Measurements from ENCODE around the gene BARHL1.
"Not testable (repeated sequence)": the region's sequence is repeated elsewhere in the genome, so short reads cannot be mapped to it uniquely, and the experiment has no call there.

Gene BARHL1

DNA sequence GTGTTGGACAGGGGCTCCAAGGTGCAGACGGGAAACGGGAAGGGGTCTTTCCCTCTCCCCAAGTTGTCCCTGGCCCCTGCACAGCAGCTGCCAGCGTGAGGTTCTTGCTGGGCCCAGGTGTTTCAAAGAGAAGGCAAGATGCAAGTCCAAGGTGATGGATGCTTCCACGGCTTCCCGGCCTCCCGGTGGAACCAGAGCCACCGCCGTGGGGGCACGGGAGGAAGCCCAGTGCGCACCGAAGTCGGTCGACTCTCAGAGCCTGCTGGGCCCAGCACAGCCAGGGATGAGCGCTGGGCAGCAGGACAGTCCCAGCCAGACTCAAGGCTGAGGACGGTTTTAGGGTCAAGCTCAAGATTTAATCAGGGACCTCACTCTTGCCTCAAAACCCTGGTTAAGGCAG is 25.2 kb upstream of the BARHL1 start:
- H3K27me3 Mint-ChIP-seq (ENCODE audit: low read depth), result peaks cover 48% of the 10 kb centered on the region
- peaks cover 4% of the 10 kb centered on the region for H3K36me3 Mint-ChIP-seq (ENCODE audit: low read depth)
- H3K4me3 Mint-ChIP-seq, result no peak overlapping the region
- H3K9me3 Mint-ChIP-seq, result peaks cover 6% of the 10 kb centered on the region
- H3K27ac Mint-ChIP-seq, result no peak overlapping the region
- peaks cover 17% of the 10 kb centered on the region for H3K4me1 Mint-ChIP-seq
- TF ChIP-seq, protein P1, sequence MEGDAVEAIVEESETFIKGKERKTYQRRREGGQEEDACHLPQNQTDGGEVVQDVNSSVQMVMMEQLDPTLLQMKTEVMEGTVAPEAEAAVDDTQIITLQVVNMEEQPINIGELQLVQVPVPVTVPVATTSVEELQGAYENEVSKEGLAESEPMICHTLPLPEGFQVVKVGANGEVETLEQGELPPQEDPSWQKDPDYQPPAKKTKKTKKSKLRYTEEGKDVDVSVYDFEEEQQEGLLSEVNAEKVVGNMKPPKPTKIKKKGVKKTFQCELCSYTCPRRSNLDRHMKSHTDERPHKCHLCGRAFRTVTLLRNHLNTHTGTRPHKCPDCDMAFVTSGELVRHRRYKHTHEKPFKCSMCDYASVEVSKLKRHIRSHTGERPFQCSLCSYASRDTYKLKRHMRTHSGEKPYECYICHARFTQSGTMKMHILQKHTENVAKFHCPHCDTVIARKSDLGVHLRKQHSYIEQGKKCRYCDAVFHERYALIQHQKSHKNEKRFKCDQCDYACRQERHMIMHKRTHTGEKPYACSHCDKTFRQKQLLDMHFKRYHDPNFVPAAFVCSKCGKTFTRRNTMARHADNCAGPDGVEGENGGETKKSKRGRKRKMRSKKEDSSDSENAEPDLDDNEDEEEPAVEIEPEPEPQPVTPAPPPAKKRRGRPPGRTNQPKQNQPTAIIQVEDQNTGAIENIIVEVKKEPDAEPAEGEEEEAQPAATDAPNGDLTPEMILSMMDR (IDR thresholded peaks at IDR 0.05; ENCODE audit: unreplicated experiment in 3 of 3), result no peak

DNA sequence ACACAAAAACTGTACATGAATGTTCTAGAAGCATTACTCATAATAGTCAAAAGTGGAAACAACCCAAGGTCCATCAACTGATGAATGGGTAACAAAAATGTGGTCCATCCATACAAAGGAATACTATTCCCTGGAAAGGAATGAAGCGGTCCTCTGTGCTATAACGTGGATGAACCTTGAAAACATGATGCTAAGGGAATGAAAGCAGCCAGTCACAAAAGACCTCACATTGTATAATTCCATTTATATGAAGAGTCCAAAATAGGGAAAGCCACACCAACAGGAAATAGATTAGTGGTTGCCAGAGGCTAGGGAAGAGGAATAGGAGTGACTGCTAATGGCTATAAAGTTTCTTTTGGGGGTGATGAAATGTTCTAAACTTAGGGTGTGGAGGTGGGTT is 22.7 kb upstream of the BARHL1 start:
- Mint-ChIP-seq H3K9me3 (peaks cover 5% of the 10 kb centered on the region), H3K27ac (no peak overlapping the region), H3K4me1 (peaks cover 17% of the 10 kb centered on the region), H3K4me3 (no peak overlapping the region), H3K27me3 (ENCODE audit: low read depth) (peaks cover 57% of the 10 kb centered on the region), H3K36me3 (ENCODE audit: low read depth) (peaks cover 4% of the 10 kb centered on the region)
- TF ChIP-seq, protein P1 (IDR thresholded peaks at IDR 0.05; ENCODE audit: unreplicated experiment in 3 of 3), result no peak

DNA sequence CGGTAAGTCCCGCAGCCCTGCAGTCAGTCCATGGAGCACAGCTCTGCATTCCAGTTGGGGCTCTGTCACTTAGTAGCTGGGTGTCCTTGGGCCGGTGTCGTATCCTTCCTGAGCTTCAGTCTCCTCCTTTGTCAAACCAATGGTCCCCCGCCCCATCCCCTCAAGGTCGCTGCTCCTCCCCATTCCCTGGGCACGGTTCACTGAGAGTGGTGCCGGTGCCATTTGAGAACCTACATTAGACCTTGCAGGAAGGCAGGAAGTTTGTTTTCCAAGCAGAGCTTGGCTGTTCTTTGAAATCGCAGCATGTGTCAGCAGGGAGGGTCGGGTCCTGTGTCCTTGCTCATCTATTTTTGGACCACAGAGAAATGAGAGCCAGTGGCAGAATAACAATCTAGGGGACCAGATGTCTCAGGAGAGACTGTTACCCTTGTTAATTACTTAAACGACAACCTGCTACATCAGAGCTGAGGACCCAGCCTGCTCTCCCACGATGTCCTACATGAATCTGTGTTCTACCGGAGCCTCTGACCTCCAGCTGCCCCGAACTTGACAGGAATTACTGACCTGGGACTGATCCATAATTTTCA is 21.7 kb upstream of the BARHL1 start:
- Mint-ChIP-seq H3K27me3 (ENCODE audit: low read depth) (peaks cover 57% of the 10 kb centered on the region), H3K4me1 (peaks cover 17% of the 10 kb centered on the region), H3K36me3 (ENCODE audit: low read depth) (peaks cover 4% of the 10 kb centered on the region), H3K9me3 (peaks cover 3% of the 10 kb centered on the region), H3K4me3 (peak overlapping the region in 1 of 3 experiments; percentile 6), H3K27ac (no peak overlapping the region)
- TF ChIP-seq, protein P1 (IDR thresholded peaks at IDR 0.05; ENCODE audit: unreplicated experiment in 3 of 3), result no peak

DNA sequence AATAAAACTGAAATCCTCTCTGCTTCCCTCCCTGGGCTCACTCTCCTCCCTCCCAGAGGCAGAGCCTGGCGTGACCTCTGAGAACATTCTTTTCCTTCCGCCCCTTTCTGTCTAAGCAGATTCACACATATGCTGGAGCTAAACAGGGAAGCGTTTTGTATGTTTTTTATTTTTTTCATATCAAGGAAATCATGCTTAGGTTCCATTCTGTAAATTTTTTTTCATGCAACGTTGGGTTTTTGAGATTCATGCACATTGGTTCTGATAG is 20.2 kb upstream of the BARHL1 start:
- Mint-ChIP-seq H3K27ac (no peak overlapping the region), H3K4me3 (no peak overlapping the region), H3K36me3 (ENCODE audit: low read depth) (peaks cover 4% of the 10 kb centered on the region), H3K27me3 (ENCODE audit: low read depth) (peaks cover 60% of the 10 kb centered on the region), H3K4me1 (peaks cover 13% of the 10 kb centered on the region), H3K9me3 (peaks cover 3% of the 10 kb centered on the region)
- TF ChIP-seq, protein P1 (IDR thresholded peaks at IDR 0.05; ENCODE audit: unreplicated experiment in 3 of 3), result no peak

DNA sequence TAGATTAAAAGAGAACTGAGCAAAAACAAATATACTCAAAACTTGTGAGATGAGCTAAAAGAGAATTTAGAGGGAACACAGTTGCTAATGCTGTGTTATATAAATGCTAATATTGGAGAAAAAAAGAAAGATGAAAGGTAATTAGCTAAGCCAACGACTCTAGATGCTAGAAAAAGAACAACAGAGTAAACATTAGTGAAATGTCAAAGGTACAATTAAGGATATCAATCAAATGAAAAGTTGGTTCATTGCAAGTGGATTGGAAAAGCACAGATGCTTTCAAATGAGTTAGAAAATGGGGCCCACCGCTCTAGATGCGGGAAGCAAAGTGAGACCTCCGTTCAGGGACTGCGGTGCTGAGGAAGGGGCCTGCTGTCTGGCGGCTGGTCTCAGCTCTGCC is 17.9 kb upstream of the BARHL1 start:
- Mint-ChIP-seq H3K27ac (no peak overlapping the region), H3K27me3 (ENCODE audit: low read depth) (peaks cover 63% of the 10 kb centered on the region), H3K9me3 (peaks cover 1% of the 10 kb centered on the region), H3K4me3 (no peak overlapping the region), H3K36me3 (ENCODE audit: low read depth) (peaks cover 2% of the 10 kb centered on the region), H3K4me1 (peaks cover 13% of the 10 kb centered on the region)
- TF ChIP-seq, protein P1 (IDR thresholded peaks at IDR 0.05; ENCODE audit: unreplicated experiment in 3 of 3), result no peak

DNA sequence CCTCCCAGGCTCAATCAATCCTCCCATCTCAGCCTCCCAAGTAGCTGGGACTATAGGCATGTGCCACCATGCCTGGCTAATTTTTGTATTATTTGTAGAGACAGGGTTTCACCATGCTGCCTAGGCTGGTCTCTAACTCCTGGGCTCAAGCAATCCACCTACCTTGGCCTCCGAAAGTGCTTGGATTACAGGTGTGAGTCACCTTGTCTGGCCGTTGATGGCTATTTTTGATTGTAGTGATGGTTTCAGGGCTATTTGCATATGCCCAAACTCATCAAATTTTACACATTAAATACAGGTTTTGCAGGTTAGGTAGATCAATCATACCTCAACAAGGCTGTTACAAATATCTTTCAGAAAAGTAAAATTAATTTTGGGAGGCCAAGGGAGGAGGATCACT is 13.6 kb upstream of the BARHL1 start:
- H3K4me1 Mint-ChIP-seq; H3K36me3 Mint-ChIP-seq (ENCODE audit: low read depth); H3K27ac Mint-ChIP-seq; H3K4me3 Mint-ChIP-seq; H3K9me3 Mint-ChIP-seq: not testable (repeated sequence)
- peaks cover 66% of the 10 kb centered on the region for H3K27me3 Mint-ChIP-seq (ENCODE audit: low read depth)
